BE2C (cell line): ENCODE measurements around the gene KIAA1217.

Experiments used
- DNase-seq: peaks from one replicate; pipeline ENCODE4 v3.0.0-alpha.2; 2020
- H3K27me3 ChIP-seq: fragments of 250-450 bp; sonication (Bioruptor Pico); 2 replicates; pipeline ENCODE4 v1.5.1; 2020; ENCODE audit warnings: mild to moderate bottlenecking
- H3K36me3 ChIP-seq: fragments of 250-450 bp; sonication (Bioruptor Pico); 2 replicates; pipeline ENCODE4 v1.5.1; 2020; ENCODE audit warnings: mild to moderate bottlenecking
- H3K4me1 ChIP-seq: fragments of 250-450 bp; sonication (Bioruptor Pico); 2 replicates; pipeline ENCODE4 v1.5.1; 2020
- H3K4me3 ChIP-seq: 2 replicates; pipeline ENCODE4 v1.5.1; 2011; ENCODE audit warnings: low read depth, low read length
- H3K9me3 ChIP-seq: fragments of 250-450 bp; sonication (Bioruptor Pico); 2 replicates; pipeline ENCODE4 v1.5.1; 2020
- TF ChIP-seq, protein P1 (sequence below): IDR thresholded peaks from 2 replicates; pipeline ENCODE4 v1.5.1; 2012; ENCODE audit warnings: mild to moderate bottlenecking, low read depth, low read length

Gene KIAA1217

DNA sequence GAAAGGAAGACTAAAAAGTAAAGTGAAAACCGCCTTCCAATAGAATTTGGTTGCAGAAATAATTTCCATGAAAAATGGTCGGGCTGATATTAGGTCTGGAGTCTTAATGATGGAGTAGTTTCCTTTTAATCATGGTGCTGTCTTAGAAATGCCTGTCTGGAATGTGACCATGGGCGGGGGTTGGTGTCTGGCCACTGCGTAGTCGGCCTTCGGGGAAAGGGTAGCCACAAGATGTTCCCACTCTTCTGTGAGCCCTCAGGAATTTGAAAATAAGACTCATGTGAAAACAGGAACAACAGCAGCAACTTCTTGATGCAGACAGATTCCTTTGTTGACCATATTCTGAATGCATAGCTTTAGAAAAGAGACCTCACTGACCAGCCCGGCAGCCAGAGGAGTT is 176.8 kb downstream of the KIAA1217 start:
- H3K27me3 ChIP-seq = no peaks in the 10 kb centered on the region
- DNase-seq = no peak
- no peaks in the 10 kb centered on the region for H3K4me1 ChIP-seq
- no peak overlapping the region for H3K4me3 ChIP-seq
- TF ChIP-seq, protein P1, sequence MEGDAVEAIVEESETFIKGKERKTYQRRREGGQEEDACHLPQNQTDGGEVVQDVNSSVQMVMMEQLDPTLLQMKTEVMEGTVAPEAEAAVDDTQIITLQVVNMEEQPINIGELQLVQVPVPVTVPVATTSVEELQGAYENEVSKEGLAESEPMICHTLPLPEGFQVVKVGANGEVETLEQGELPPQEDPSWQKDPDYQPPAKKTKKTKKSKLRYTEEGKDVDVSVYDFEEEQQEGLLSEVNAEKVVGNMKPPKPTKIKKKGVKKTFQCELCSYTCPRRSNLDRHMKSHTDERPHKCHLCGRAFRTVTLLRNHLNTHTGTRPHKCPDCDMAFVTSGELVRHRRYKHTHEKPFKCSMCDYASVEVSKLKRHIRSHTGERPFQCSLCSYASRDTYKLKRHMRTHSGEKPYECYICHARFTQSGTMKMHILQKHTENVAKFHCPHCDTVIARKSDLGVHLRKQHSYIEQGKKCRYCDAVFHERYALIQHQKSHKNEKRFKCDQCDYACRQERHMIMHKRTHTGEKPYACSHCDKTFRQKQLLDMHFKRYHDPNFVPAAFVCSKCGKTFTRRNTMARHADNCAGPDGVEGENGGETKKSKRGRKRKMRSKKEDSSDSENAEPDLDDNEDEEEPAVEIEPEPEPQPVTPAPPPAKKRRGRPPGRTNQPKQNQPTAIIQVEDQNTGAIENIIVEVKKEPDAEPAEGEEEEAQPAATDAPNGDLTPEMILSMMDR = no peak
- no peaks in the 10 kb centered on the region for H3K36me3 ChIP-seq
- H3K9me3 ChIP-seq = no peaks in the 10 kb centered on the region

DNA sequence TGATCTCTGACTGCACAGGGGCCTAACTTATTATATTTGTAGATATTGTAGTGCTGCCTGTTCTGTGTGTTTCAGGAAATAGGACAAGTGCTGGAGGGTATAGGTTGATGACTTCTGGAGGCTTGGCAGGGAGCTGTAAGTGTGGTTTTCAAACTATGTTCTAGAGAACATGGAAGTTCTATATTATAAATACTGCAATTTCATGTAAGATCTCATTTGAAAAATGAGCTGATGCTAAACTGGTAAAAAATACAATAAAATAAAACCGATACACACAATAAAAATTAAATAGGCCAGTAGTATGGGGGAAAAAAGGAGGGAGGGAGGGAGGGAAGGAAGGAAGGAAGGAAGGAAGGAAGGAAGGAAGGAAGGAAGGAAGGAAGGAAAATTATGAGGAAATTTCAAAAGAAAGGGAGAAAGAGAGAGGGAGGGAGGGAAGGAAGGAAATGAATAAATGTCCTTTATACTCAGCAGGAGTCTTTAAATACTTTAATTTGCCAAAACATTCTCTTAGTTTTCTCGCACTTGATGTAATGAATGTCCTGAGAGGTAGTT is 181.3 kb downstream of the KIAA1217 start:
- Histone ChIP-seq H3K27me3 (no peaks in the 10 kb centered on the region), H3K4me1 (no peaks in the 10 kb centered on the region), H3K4me3 (no peak overlapping the region), H3K36me3 (no peaks in the 10 kb centered on the region), H3K9me3 (no peaks in the 10 kb centered on the region)
- TF ChIP-seq, protein P1 = no peak
- no peak for DNase-seq

DNA sequence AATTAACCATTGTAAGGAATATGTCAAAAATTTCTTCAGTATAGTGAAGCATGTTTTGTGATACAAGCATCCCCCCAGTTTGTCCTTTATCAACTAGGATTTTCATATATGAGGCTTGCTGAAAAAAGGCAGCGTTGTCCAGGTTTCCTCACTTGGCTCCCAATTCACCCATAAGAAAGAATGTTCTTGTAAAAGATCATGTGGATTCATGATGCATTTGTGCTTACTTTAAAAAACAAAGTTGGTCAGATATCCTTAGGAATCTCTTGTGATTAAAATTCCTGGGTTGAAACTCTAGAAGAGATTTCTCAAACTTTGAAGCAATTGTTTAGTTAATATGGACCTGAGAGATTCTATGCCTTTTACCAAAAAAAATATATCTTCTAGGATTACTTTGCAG is 181.8 kb downstream of the KIAA1217 start:
- DNase-seq = no peak

DNA sequence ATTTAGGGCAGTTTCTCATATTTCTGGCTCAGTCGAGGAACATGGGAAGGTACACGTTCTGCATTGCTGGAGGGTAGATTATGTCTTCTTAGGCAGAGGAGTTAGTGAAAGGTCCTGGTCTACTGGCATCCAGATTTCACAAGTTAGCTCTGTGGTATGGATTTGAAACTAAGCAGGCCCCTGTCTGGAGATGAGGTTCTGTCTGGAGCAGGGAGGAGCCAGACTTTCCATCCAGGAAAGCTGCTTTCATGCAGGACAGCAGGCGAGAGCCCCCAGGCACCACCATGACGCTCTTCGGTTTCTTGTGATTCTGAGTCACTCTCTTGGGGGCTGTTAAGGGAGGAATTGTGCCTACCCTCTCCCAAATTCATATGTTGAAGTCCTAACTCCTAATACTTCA is 184.3 kb downstream of the KIAA1217 start:
- TF ChIP-seq, protein P1 = no peak
- H3K4me3 ChIP-seq = no peak overlapping the region
- H3K4me1 ChIP-seq = no peaks in the 10 kb centered on the region
- H3K36me3 ChIP-seq = no peaks in the 10 kb centered on the region
- no peaks in the 10 kb centered on the region for H3K27me3 ChIP-seq
- no peaks in the 10 kb centered on the region for H3K9me3 ChIP-seq
- no peak for DNase-seq

More for the DNA sequence above, 181.8 kb downstream of the KIAA1217 start:
- Histone ChIP-seq H3K27me3 (no peaks in the 10 kb centered on the region), H3K36me3 (no peaks in the 10 kb centered on the region), H3K9me3 (no peaks in the 10 kb centered on the region), H3K4me3 (no peak overlapping the region), H3K4me1 (no peaks in the 10 kb centered on the region)
- TF ChIP-seq, protein P1 = no peak

DNA sequence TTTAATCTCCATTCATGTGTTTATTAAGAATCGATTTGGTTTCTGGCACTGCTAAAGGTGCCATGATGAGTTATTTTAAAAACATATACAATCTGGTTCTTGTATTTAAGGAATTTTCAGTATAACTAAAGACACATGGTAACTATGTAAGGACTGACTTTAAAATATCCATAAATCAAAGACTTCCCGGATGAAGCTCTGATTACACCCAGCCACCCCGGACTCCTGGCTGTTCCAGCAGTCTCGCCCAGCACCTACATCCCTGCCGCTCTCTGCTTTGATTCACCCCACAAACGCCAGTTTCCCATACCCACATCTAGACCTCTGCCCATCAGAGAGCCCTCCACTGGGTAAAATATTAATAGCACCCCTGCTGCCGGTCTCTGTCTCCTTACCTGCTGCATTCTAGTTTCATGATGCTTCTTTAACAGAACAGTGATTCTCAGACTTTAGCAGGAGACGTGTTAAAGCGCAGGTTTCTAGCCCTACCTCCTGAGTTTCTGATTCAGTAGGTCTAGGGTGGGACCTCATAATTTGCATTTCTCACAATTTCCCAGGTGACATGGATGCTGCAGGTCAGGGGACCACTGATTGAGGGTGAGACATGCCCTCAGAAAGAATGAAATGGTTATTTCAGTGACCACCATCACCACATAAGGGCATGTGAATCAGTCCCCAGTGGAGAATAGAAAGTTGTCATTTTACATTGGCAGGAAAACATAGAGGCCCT is 185.7 kb downstream of the KIAA1217 start:
- no peaks in the 10 kb centered on the region for H3K9me3 ChIP-seq
- DNase-seq = no peak
- TF ChIP-seq, protein P1 = no peak
- no peaks in the 10 kb centered on the region for H3K27me3 ChIP-seq
- H3K4me3 ChIP-seq = no peak overlapping the region
- H3K36me3 ChIP-seq = no peaks in the 10 kb centered on the region
- no peaks in the 10 kb centered on the region for H3K4me1 ChIP-seq

DNA sequence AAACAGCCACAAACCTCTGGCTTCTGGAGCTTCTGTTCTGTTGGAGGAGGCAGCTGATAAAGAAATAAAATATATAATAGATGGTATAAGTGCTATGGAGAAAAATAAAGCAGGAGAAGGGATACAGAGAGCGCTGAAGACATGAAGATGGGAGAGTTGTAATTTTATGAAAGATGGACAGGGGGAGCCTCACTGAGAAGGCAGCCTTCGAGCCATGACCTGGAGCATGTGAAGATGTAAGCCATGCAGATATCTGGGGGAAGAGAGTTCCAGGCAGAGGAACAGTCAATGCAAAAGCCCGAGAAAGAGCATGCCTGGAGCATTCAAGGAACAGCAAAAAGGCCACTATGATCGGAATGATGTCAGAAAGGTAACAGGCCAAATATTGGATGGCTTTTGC is 187.5 kb downstream of the KIAA1217 start:
- H3K27me3 ChIP-seq = no peaks in the 10 kb centered on the region
- H3K4me3 ChIP-seq = no peak overlapping the region
- DNase-seq = no peak
- H3K36me3 ChIP-seq = no peaks in the 10 kb centered on the region
- H3K4me1 ChIP-seq = no peaks in the 10 kb centered on the region
- no peaks in the 10 kb centered on the region for H3K9me3 ChIP-seq
- TF ChIP-seq, protein P1 = 0 out of 2 replicates have a peak, but pooled peaks have one; percentile 1
